ENCODE results near the gene RHNO1. TPM values are rescaled to one million over a fixed set of nuclear protein-coding genes. Genes with fewer than 3 reads are reported as not detected.

The RHNO1 gene
- total RNA-seq, 1 experiment from 2014 or later: 49.5 TPM

DNA sequence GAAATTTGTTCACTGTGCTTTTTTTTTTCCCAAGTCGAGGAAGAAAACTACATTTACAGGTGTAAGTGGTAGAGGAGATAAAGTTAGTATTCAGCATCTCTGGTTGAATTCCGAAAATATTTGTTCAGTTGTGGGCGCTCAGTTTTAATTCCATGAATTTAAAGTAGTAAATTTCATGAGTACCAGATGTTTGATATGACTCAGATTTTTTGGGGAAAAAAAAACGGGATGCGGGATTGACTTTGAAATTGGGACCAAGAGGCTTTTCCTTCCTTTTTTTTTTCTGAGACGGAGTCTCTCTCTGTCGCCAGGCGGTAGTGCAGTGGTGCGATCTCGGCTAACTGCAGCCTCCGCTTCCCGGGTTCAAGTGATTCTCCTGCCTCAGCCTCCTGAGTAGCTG lies 15.2 kb downstream of the RHNO1 start:
- POLR2A ChIA-PET: interaction anchor here (3.4 kb wide), 1 partner anchor 15 kb away, joined by 24 read pairs; the partner anchor contains the start of genes FOXM1 and RHNO1
- no peak for ATAC-seq

DNA sequence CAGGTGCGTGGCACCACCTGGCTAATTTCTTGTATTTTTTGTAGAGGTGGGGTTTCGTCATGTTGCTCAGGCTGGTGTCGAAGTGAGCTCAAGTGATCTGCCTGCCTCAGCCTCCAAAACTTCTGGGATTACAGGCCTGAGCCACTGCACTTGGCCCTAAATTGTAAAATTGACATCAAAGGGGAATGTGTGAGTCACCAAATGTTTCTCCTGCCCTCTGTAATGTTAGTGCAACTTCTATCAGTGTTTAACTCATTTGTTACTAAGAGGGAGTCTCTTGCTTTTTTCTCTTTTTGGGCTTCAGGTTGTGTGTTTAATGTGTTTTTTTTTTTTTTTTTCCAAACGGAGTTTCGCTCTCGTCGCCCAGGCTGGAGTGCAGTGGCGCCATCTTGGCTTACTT lies 16.0 kb downstream of the RHNO1 start:
- DNase-seq (ENCODE audit: low spot score): no peak
- ChIA-PET POLR2A (interaction anchor here (3.4 kb wide), 1 partner anchor 15 kb away, joined by 24 read pairs; the partner anchor contains the start of genes FOXM1 and RHNO1), CTCF (interaction anchor here (0.7 to 2.3 kb wide), 3 partner anchors 8 to 51 kb away, joined by 3 to 21 read pairs (median 8); no protein-coding TSS in a partner anchor)
- no peaks in the 10 kb centered on the region; the same call in 1 of the 2 replicates for H3K27me3 Mint-ChIP-seq (ENCODE audit: low read depth)
- H3K4me3 Mint-ChIP-seq: no peak overlapping the region; the same call in 1 of the 2 replicates
- H3K4me1 Mint-ChIP-seq: peaks cover 18% of the 10 kb centered on the region
- H3K36me3 Mint-ChIP-seq: peaks cover 6% of the 10 kb centered on the region
- H3K27ac Mint-ChIP-seq: 0 out of 2 replicates have a peak overlapping the region, but pooled peaks have one; percentile 45
- H3K9me3 Mint-ChIP-seq: no peaks in the 10 kb centered on the region
- ATAC-seq: no peak
- TF ChIP-seq GABPB1 (CRISPR knock-in tag; IDR thresholded peaks at IDR 0.05): peak; percentile 58; the same call in 1 of the 2 replicates
- TF ChIP-seq, protein P1, sequence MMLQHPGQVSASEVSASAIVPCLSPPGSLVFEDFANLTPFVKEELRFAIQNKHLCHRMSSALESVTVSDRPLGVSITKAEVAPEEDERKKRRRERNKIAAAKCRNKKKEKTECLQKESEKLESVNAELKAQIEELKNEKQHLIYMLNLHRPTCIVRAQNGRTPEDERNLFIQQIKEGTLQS (CRISPR knock-in tag; conservative IDR thresholded peaks at IDR 0.05): no peak

More for the DNA sequence above, 15.2 kb downstream of the RHNO1 start:
- Mint-ChIP-seq H3K36me3 (peaks cover 12% of the 10 kb centered on the region), H3K27me3 (ENCODE audit: low read depth) (no peaks in the 10 kb centered on the region; the same call in 1 of the 2 replicates), H3K9me3 (no peaks in the 10 kb centered on the region), H3K4me3 (0 out of 2 replicates have a peak overlapping the region, but pooled peaks have one; percentile 27), H3K4me1 (peaks cover 18% of the 10 kb centered on the region), H3K27ac (no peak overlapping the region)
- no peak for TF ChIP-seq ESRRA (CRISPR knock-in tag; IDR thresholded peaks at IDR 0.05; ENCODE audit: borderline replicate concordance)
- DNase-seq (ENCODE audit: low spot score): no peak
- CTCF ChIA-PET: interaction anchor here (0.9 to 1.4 kb wide), 3 partner anchors 46 to 149 kb away, joined by 3 to 8 read pairs (median 3); no protein-coding TSS in a partner anchor

DNA sequence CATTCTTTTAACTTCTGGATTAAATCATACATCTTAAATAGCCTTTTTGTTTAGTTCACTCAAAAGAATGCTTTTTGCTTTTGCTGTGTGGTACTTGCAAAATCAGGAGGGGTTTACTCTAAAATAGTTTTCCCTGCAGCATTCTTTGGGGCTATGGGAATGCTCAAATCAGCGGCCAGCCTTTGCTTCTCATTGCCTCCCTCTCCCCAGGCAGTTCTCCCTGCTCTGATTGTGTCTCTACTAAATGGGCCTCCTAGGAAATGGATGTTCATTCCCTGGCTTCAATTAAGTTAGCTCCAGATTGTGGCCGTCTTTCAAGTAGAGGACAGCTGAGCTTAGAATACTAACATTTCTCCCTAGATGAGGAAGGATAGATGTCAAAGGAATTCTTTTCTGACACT lies 18.0 kb downstream of the RHNO1 start:
- TF ChIP-seq, protein P2, sequence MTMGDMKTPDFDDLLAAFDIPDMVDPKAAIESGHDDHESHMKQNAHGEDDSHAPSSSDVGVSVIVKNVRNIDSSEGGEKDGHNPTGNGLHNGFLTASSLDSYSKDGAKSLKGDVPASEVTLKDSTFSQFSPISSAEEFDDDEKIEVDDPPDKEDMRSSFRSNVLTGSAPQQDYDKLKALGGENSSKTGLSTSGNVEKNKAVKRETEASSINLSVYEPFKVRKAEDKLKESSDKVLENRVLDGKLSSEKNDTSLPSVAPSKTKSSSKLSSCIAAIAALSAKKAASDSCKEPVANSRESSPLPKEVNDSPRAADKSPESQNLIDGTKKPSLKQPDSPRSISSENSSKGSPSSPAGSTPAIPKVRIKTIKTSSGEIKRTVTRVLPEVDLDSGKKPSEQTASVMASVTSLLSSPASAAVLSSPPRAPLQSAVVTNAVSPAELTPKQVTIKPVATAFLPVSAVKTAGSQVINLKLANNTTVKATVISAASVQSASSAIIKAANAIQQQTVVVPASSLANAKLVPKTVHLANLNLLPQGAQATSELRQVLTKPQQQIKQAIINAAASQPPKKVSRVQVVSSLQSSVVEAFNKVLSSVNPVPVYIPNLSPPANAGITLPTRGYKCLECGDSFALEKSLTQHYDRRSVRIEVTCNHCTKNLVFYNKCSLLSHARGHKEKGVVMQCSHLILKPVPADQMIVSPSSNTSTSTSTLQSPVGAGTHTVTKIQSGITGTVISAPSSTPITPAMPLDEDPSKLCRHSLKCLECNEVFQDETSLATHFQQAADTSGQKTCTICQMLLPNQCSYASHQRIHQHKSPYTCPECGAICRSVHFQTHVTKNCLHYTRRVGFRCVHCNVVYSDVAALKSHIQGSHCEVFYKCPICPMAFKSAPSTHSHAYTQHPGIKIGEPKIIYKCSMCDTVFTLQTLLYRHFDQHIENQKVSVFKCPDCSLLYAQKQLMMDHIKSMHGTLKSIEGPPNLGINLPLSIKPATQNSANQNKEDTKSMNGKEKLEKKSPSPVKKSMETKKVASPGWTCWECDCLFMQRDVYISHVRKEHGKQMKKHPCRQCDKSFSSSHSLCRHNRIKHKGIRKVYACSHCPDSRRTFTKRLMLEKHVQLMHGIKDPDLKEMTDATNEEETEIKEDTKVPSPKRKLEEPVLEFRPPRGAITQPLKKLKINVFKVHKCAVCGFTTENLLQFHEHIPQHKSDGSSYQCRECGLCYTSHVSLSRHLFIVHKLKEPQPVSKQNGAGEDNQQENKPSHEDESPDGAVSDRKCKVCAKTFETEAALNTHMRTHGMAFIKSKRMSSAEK (CRISPR knock-in tag; IDR thresholded peaks at IDR 0.05; ENCODE audit: borderline replicate concordance): no peak
- TF ChIP-seq, protein P3, sequence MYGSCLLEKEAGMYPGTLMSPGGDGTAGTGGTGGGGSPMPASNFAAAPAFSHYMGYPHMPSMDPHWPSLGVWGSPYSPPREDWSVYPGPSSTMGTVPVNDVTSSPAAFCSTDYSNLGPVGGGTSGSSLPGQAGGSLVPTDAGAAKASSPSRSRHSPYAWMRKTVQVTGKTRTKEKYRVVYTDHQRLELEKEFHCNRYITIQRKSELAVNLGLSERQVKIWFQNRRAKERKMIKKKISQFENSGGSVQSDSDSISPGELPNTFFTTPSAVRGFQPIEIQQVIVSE (CRISPR knock-in tag; IDR thresholded peaks at IDR 0.05; ENCODE audit: borderline replicate concordance): no peak
- TF ChIP-seq TEAD4 (CRISPR knock-in tag; IDR thresholded peaks at IDR 0.05) (no peak), NFE2L1 (CRISPR knock-in tag; IDR thresholded peaks at IDR 0.05) (no peak), ESRRA (CRISPR knock-in tag; IDR thresholded peaks at IDR 0.05; ENCODE audit: borderline replicate concordance) (no peak), SMAD3 (CRISPR knock-in tag; IDR thresholded peaks at IDR 0.05; ENCODE audit: borderline replicate concordance) (no peak), FOXK1 (CRISPR knock-in tag; IDR thresholded peaks at IDR 0.05) (no peak)
- TF ChIP-seq, protein P1 (CRISPR knock-in tag; conservative IDR thresholded peaks at IDR 0.05): no peak
- TF ChIP-seq, protein P4, sequence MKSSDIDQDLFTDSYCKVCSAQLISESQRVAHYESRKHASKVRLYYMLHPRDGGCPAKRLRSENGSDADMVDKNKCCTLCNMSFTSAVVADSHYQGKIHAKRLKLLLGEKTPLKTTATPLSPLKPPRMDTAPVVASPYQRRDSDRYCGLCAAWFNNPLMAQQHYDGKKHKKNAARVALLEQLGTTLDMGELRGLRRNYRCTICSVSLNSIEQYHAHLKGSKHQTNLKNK (CRISPR knock-in tag; IDR thresholded peaks at IDR 0.05): no peak
- no peak overlapping the region for H3K4me3 Mint-ChIP-seq
- peaks cover 13% of the 10 kb centered on the region for H3K4me1 Mint-ChIP-seq
- ATAC-seq (no peak), DNase-seq (ENCODE audit: low spot score) (no peak)
- H3K27me3 Mint-ChIP-seq (ENCODE audit: low read depth): no peaks in the 10 kb centered on the region; the same call in 1 of the 2 replicates
- ChIA-PET CTCF (interaction anchor here (0.6 to 2.3 kb wide), 4 partner anchors 10 to 49 kb away, joined by 3 to 21 read pairs (median 6); no protein-coding TSS in a partner anchor), POLR2A (interaction anchor here (0.5 kb wide), 1 partner anchor 10 kb away, joined by 6 read pairs; no protein-coding TSS in a partner anchor)
- H3K27ac Mint-ChIP-seq: no peak overlapping the region
- H3K36me3 Mint-ChIP-seq: no peaks in the 10 kb centered on the region
- H3K9me3 Mint-ChIP-seq: no peaks in the 10 kb centered on the region

DNA sequence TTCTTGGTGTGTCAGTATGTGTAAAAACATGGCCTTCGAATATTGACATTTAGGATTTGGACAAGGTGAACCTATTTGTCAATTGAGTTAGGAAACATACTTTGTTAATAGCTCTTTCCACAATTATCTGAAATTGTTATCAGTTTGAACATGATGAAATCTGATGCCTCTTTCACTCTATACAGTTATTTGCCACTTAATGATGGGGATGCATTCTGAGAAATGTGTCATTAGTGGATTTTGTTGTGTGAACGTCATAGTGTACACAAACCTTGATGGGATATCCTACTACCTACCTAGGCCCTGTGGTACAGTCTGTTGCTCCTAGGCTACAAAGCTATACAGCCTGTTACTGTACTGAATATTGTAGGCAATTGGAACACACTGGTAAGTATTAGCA lies 18.5 kb downstream of the RHNO1 start:
- ChIA-PET POLR2A (interaction anchor here (0.6 kb wide), 1 partner anchor 13 kb away, joined by 10 read pairs; no protein-coding TSS in a partner anchor), CTCF (interaction anchor here (1.1 to 2.3 kb wide), 2 partner anchors 10 kb away, joined by 3 to 21 read pairs; no protein-coding TSS in a partner anchor)
- H3K4me1 Mint-ChIP-seq: peaks cover 10% of the 10 kb centered on the region; the same call in 1 of the 2 replicates
- no peak for DNase-seq (ENCODE audit: low spot score)
- no peaks in the 10 kb centered on the region; the same call in 1 of the 2 replicates for H3K27me3 Mint-ChIP-seq (ENCODE audit: low read depth)
- no peak overlapping the region for H3K27ac Mint-ChIP-seq
- no peak overlapping the region for H3K4me3 Mint-ChIP-seq
- ATAC-seq: no peak
- H3K36me3 Mint-ChIP-seq: no peaks in the 10 kb centered on the region
- H3K9me3 Mint-ChIP-seq: no peaks in the 10 kb centered on the region
- TF ChIP-seq ZNF416 (CRISPR knock-in tag; IDR thresholded peaks at IDR 0.05) (no peak), CREM (CRISPR knock-in tag; IDR thresholded peaks at IDR 0.05) (no peak), JAZF1 (CRISPR knock-in tag; IDR thresholded peaks at IDR 0.05) (no peak), ZNF263 (CRISPR knock-in tag; IDR thresholded peaks at IDR 0.05; ENCODE audit: low read depth) (no peak)
- TF ChIP-seq, protein P5, sequence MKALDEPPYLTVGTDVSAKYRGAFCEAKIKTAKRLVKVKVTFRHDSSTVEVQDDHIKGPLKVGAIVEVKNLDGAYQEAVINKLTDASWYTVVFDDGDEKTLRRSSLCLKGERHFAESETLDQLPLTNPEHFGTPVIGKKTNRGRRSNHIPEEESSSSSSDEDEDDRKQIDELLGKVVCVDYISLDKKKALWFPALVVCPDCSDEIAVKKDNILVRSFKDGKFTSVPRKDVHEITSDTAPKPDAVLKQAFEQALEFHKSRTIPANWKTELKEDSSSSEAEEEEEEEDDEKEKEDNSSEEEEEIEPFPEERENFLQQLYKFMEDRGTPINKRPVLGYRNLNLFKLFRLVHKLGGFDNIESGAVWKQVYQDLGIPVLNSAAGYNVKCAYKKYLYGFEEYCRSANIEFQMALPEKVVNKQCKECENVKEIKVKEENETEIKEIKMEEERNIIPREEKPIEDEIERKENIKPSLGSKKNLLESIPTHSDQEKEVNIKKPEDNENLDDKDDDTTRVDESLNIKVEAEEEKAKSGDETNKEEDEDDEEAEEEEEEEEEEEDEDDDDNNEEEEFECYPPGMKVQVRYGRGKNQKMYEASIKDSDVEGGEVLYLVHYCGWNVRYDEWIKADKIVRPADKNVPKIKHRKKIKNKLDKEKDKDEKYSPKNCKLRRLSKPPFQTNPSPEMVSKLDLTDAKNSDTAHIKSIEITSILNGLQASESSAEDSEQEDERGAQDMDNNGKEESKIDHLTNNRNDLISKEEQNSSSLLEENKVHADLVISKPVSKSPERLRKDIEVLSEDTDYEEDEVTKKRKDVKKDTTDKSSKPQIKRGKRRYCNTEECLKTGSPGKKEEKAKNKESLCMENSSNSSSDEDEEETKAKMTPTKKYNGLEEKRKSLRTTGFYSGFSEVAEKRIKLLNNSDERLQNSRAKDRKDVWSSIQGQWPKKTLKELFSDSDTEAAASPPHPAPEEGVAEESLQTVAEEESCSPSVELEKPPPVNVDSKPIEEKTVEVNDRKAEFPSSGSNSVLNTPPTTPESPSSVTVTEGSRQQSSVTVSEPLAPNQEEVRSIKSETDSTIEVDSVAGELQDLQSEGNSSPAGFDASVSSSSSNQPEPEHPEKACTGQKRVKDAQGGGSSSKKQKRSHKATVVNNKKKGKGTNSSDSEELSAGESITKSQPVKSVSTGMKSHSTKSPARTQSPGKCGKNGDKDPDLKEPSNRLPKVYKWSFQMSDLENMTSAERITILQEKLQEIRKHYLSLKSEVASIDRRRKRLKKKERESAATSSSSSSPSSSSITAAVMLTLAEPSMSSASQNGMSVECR (CRISPR knock-in tag; IDR thresholded peaks at IDR 0.05; ENCODE audit: borderline replicate concordance): no peak

Data from WTC11 (cell line).